Stimulated activated CD4-positive, alpha-beta T cell treated with anti-CD3 and anti-CD28 coated beads, Interleukin-15, amount 100 ng/mL, for 1 hour (primary cell): ENCODE results near the gene UBAP2L.
"Not testable (repeated sequence)": the region's sequence is repeated elsewhere in the genome, so short reads cannot be mapped to it uniquely, and the experiment has no call there.

ENCODE experiments used
- DNase-seq, 2 donors: peaks; one replicate each; pipeline ENCODE4 v3.0.0-alpha.2; 2020; ENCODE audit warnings: low read depth in 1 of 2, low spot score in 1 of 2

UBAP2L gene

GRCh38 chr1:154309136-154309535 lies 88.4 kb downstream of the UBAP2L start:
- not testable (repeated sequence) for DNase-seq

- not testable (repeated sequence) for DNase-seq
Observed at GRCh38 chr1:154312229-154313065, 91.7 kb downstream of the UBAP2L start.

GRCh38 chr1:154313066-154313356 lies 92.3 kb downstream of the UBAP2L start:
- no peak for DNase-seq

GRCh38 chr1:154314226-154314625 lies 93.5 kb downstream of the UBAP2L start:
- DNase-seq, result not testable (repeated sequence)

GRCh38 chr1:154316704-154317103 lies 95.9 kb downstream of the UBAP2L start:
- DNase-seq, result no peak

GRCh38 chr1:154318386-154318785 lies 97.6 kb downstream of the UBAP2L start:
- DNase-seq, result no peak
